Mesenchymal stem cell (in vitro differentiated cells and primary cell): ENCODE data around the gene C6orf62.
"Not testable (repeated sequence)": the region's sequence is repeated elsewhere in the genome, so short reads cannot be mapped to it uniquely, and the experiment has no call there.

ENCODE experiments used
- DNase-seq: peaks from one replicate; pipeline ENCODE4 v3.0.0-alpha.2; 2013
- H2AFZ ChIP-seq: one replicate; pipeline ENCODE4 v1.6.1; 2013; ENCODE audit warnings: low read depth, mild to moderate bottlenecking, control low read depth, inconsistent platforms, low read length, moderate library complexity
- H2AK5ac ChIP-seq: 2 replicates; pipeline ENCODE4 v1.6.1; 2013; ENCODE audit warnings: low read length, moderate library complexity, mild to moderate bottlenecking, inconsistent platforms; ENCODE audit not compliant: severe bottlenecking
- H2BK120ac ChIP-seq: one replicate; pipeline ENCODE4 v1.6.1; 2013; ENCODE audit warnings: low read depth, mild to moderate bottlenecking, inconsistent platforms, low read length, moderate library complexity
- H2BK12ac ChIP-seq, 2 experiments: one replicate each; pipeline ENCODE4 v1.6.1; 2013; ENCODE audit warnings: inconsistent platforms in 2 of 2, low read length in 2 of 2, mild to moderate bottlenecking in 2 of 2, moderate library complexity in 2 of 2, control low read depth in 1 of 2
- H2BK15ac ChIP-seq: one replicate; pipeline ENCODE4 v1.6.1; 2013; ENCODE audit warnings: mild to moderate bottlenecking, low read depth, inconsistent platforms; ENCODE audit not compliant: poor library complexity, severe bottlenecking
- H2BK5ac ChIP-seq: 2 replicates; pipeline ENCODE4 v1.6.1; 2013; ENCODE audit warnings: low read depth, mild to moderate bottlenecking, low read length, control low read depth, inconsistent platforms; ENCODE audit not compliant: poor library complexity, severe bottlenecking
- H3K14ac ChIP-seq, 2 experiments: one replicate each; pipeline ENCODE4 v1.6.1; 2013; ENCODE audit warnings: inconsistent platforms in 2 of 2, low read length in 2 of 2, control low read depth in 1 of 2, mild to moderate bottlenecking in 1 of 2, moderate library complexity in 1 of 2
- H3K18ac ChIP-seq, 2 experiments: one replicate each; pipeline ENCODE4 v1.6.1; 2013; ENCODE audit warnings: inconsistent platforms in 2 of 2, low read length in 2 of 2, control low read depth in 1 of 2, low read depth in 1 of 2, mild to moderate bottlenecking in 1 of 2
- H3K23ac ChIP-seq, 2 experiments: one replicate each; pipeline ENCODE4 v1.6.1; 2013; ENCODE audit warnings: inconsistent platforms in 2 of 2, low read length in 2 of 2, mild to moderate bottlenecking in 2 of 2, moderate library complexity in 2 of 2, control low read depth in 1 of 2
- H3K27ac ChIP-seq: 2 replicates; pipeline ENCODE4 v1.5.1; 2013; ENCODE audit warnings: mild to moderate bottlenecking, moderate library complexity, low read length, control low read depth, inconsistent platforms; ENCODE audit not compliant: poor library complexity, severe bottlenecking
- H3K27me3 ChIP-seq, 2 experiments: 2 replicates each; pipeline versions ENCODE4 v1.6.1 to v1.7.0; 2013; ENCODE audit warnings: low read length in 2 of 2, mild to moderate bottlenecking in 2 of 2, moderate library complexity in 2 of 2, control low read depth in 1 of 2, inconsistent platforms in 1 of 2; ENCODE audit not compliant: control insufficient read depth in 1 of 2, insufficient read depth in 1 of 2
- H3K36me3 ChIP-seq, 2 experiments: 2 replicates each; pipeline versions ENCODE4 v1.6.1 to v1.7.0; 2013; ENCODE audit warnings: low read length in 2 of 2, control low read depth in 1 of 2, inconsistent platforms in 1 of 2, low read depth in 1 of 2, mild to moderate bottlenecking in 1 of 2; ENCODE audit not compliant: insufficient read depth in 2 of 2, control insufficient read depth in 1 of 2
- H3K4ac ChIP-seq, 2 experiments: one replicate each; pipeline ENCODE4 v1.6.1; 2013; ENCODE audit warnings: inconsistent platforms in 2 of 2, low read length in 2 of 2, mild to moderate bottlenecking in 2 of 2, moderate library complexity in 2 of 2, control low read depth in 1 of 2, low read depth in 1 of 2
- H3K4me1 ChIP-seq: 2 replicates; pipeline ENCODE4 v1.6.1; 2013; ENCODE audit warnings: low read depth, low read length, control low read depth; ENCODE audit not compliant: control insufficient read depth, insufficient read depth
- H3K4me2 ChIP-seq: 2 replicates; pipeline ENCODE4 v1.6.1; 2013; ENCODE audit warnings: low read length, mild to moderate bottlenecking, inconsistent platforms; ENCODE audit not compliant: poor library complexity, severe bottlenecking
- H3K4me3 ChIP-seq, 2 experiments: 2 replicates each; pipeline versions ENCODE4 v1.5.1 to v1.7.0; 2013; ENCODE audit warnings: low read length in 2 of 2, mild to moderate bottlenecking in 2 of 2, control low read depth in 1 of 2, low read depth in 1 of 2; ENCODE audit not compliant: insufficient read depth in 1 of 2
- H3K79me1 ChIP-seq: replicated peaks from 2 replicates; pipeline ENCODE4 v1.6.1; 2013; ENCODE audit warnings: mild to moderate bottlenecking, control low read depth, low read length, inconsistent platforms; ENCODE audit not compliant: poor library complexity, severe bottlenecking
- H3K9ac ChIP-seq: 2 replicates; pipeline ENCODE4 v1.7.0; 2013; ENCODE audit warnings: mild to moderate bottlenecking, low read length, moderate library complexity
- H3K9me3 ChIP-seq: 2 replicates; pipeline ENCODE4 v1.7.0; 2013; ENCODE audit warnings: mild to moderate bottlenecking, low read length; ENCODE audit not compliant: control insufficient read depth
- H4K8ac ChIP-seq: one replicate; pipeline ENCODE4 v1.6.1; 2013; ENCODE audit warnings: inconsistent platforms, mild to moderate bottlenecking, low read length, moderate library complexity
- H4K91ac ChIP-seq: one replicate; pipeline ENCODE4 v1.6.1; 2013; ENCODE audit warnings: mild to moderate bottlenecking, low read length, inconsistent platforms
- WGBS: methylation state at CpG from one replicate; pipeline ENCODE4 v1.1.7; 2013; ENCODE audit warnings: mixed read lengths; 5-methylcytosine and 5-hydroxymethylcytosine counted together

C6orf62 gene

DNA sequence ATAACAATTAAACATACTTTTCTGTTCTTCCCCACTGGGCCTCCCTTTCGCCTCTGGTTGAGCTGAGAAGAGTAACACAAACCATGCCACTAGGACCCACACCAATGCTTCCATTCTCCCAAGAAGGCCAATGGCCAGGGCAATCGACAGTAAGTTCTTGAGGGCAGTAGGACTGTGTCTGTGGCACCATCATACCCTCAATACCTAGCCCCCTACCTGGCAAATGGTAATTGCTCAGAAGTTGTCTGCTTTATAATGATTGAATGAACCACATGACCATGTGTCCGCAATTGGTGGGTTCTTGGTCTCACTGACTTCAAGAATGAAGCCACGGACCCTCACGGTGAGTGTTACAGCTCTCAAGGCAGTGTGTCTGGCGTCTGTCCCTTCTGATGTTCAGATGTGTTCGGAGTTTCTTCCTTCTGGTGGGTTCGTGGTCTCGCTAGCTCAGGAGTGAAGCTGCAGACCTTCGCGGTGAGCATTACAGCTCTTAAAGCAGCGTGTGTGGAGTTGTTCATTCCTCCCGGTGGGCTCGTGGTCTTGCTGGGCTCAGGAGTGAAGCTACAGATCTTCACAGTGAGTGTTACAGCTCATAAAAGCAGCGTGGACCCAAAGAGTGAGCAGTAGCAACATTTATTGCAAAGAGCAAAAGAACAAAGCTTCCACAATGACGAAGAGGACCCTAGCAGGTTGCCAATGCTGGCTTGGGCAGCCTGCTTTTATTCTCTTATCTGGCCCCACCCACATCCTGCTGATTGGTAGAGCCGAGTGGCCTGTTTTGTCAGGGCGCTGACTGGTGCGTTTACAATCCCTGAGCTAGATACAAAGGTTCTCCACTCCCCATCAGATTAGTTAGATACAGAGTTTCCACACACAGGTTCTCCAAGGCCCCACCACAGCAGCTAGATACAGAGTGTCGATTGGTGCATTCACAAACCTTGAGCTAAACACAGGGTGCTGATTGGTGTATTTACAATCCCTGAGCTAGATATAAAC is 46.2 kb upstream of the C6orf62 start:
- H3K79me1 ChIP-seq, H3K4me1 ChIP-seq, H2BK5ac ChIP-seq, H3K4me2 ChIP-seq, H2BK15ac ChIP-seq, H3K9me3 ChIP-seq, H3K14ac ChIP-seq, H2AK5ac ChIP-seq, H3K27me3 ChIP-seq, H2AFZ ChIP-seq, H4K8ac ChIP-seq, H3K9ac ChIP-seq, H3K4me3 ChIP-seq, DNase-seq, H3K23ac ChIP-seq, H3K4ac ChIP-seq, H2BK120ac ChIP-seq, H3K18ac ChIP-seq, H3K36me3 ChIP-seq, H2BK12ac ChIP-seq, H3K27ac ChIP-seq, H4K91ac ChIP-seq: not testable (repeated sequence)
- WGBS, result 94% methylated on average over 20 of the region's 20 CpGs

GRCh38 chr6:24763578-24763977 is 44.6 kb upstream of the C6orf62 start:
- H4K8ac ChIP-seq, result no peak overlapping the region
- H3K9me3 ChIP-seq, result no peaks in the 10 kb centered on the region
- H3K79me1 ChIP-seq, result no peaks in the 10 kb centered on the region
- H3K27me3 ChIP-seq, result no peaks in the 10 kb centered on the region
- H3K14ac ChIP-seq, result no peak overlapping the region
- no peaks in the 10 kb centered on the region for H3K4me1 ChIP-seq
- H2BK120ac ChIP-seq, result no peak overlapping the region
- no peak overlapping the region for H3K4me3 ChIP-seq
- DNase-seq, result no peak
- H2AFZ ChIP-seq, result no peak overlapping the region
- no peak overlapping the region for H2BK5ac ChIP-seq
- no peak overlapping the region for H2BK12ac ChIP-seq
- no peak overlapping the region for H2AK5ac ChIP-seq
- H3K18ac ChIP-seq, result no peak overlapping the region
- H3K9ac ChIP-seq, result no peak overlapping the region
- H3K36me3 ChIP-seq, result no peaks in the 10 kb centered on the region
- 83% methylated on average over 3 of the region's 3 CpGs for WGBS
- no peak overlapping the region for H3K23ac ChIP-seq
- H2BK15ac ChIP-seq, result no peak overlapping the region
- H4K91ac ChIP-seq, result no peak overlapping the region
- H3K4ac ChIP-seq, result no peak overlapping the region
- no peak overlapping the region for H3K4me2 ChIP-seq
- no peak overlapping the region for H3K27ac ChIP-seq

GRCh38 chr6:24761851-24762250 is 42.9 kb upstream of the C6orf62 start:
- no peak overlapping the region for H3K23ac ChIP-seq
- no peak overlapping the region for H4K8ac ChIP-seq
- no peaks in the 10 kb centered on the region for H3K9me3 ChIP-seq
- H3K18ac ChIP-seq, result no peak overlapping the region
- no peak overlapping the region for H3K4me2 ChIP-seq
- no peak overlapping the region for H3K14ac ChIP-seq
- H3K36me3 ChIP-seq, result no peaks in the 10 kb centered on the region
- H3K27me3 ChIP-seq, result no peaks in the 10 kb centered on the region
- no peak overlapping the region for H3K4ac ChIP-seq
- no peak overlapping the region for H2BK15ac ChIP-seq
- no peak overlapping the region for H2BK12ac ChIP-seq
- H2AFZ ChIP-seq, result no peak overlapping the region
- H2AK5ac ChIP-seq, result no peak overlapping the region
- H2BK5ac ChIP-seq, result no peak overlapping the region
- H3K4me1 ChIP-seq, result no peaks in the 10 kb centered on the region
- H4K91ac ChIP-seq, result no peak overlapping the region
- no peak for DNase-seq
- no peaks in the 10 kb centered on the region for H3K79me1 ChIP-seq
- H3K4me3 ChIP-seq, result no peak overlapping the region
- no peak overlapping the region for H2BK120ac ChIP-seq
- H3K9ac ChIP-seq, result no peak overlapping the region
- H3K27ac ChIP-seq, result no peak overlapping the region

- H3K9me3 ChIP-seq, result no peaks in the 10 kb centered on the region
- H3K14ac ChIP-seq, result no peak overlapping the region
- H4K91ac ChIP-seq, result no peak overlapping the region
- H2AK5ac ChIP-seq, result no peak overlapping the region
- no peak overlapping the region for H3K4me3 ChIP-seq
- H3K4me2 ChIP-seq, result no peak overlapping the region
- no peaks in the 10 kb centered on the region for H3K4me1 ChIP-seq
- H3K27ac ChIP-seq, result no peak overlapping the region
- H2BK5ac ChIP-seq, result no peak overlapping the region
- H2BK15ac ChIP-seq, result no peak overlapping the region
- no peaks in the 10 kb centered on the region for H3K79me1 ChIP-seq
- H3K9ac ChIP-seq, result no peak overlapping the region
- no peak overlapping the region for H2BK120ac ChIP-seq
- no peaks in the 10 kb centered on the region for H3K36me3 ChIP-seq
- H3K23ac ChIP-seq, result no peak overlapping the region
- no peak for DNase-seq
- H4K8ac ChIP-seq, result no peak overlapping the region
- H3K4ac ChIP-seq, result no peak overlapping the region
- no peaks in the 10 kb centered on the region for H3K27me3 ChIP-seq
- H2BK12ac ChIP-seq, result no peak overlapping the region
- no peak overlapping the region for H2AFZ ChIP-seq
- WGBS, result 92% methylated on average over 17 of the region's 17 CpGs
- no peak overlapping the region for H3K18ac ChIP-seq
These were observed 42.4 kb upstream of the C6orf62 start for GRCh38 chr6:24761193-24761835.
